GM19463 (cell line): Measurements from ENCODE around the gene ERBB4.
A peak's percentile ranks its signal among the peaks of the same experiment; 100 is the strongest.
"Not testable (repeated sequence)": the region's sequence is repeated elsewhere in the genome, so short reads cannot be mapped to it uniquely, and the experiment has no call there.

Source experiments
- ATAC-seq: cut with Tn5 transposase; IDR thresholded peaks from one replicate; pipeline ENCODE4 v1.9.1; 2021; ENCODE audit warnings: mild to moderate bottlenecking, moderate library complexity; ENCODE audit not compliant: unreplicated experiment

The ERBB4 gene

GRCh38 chr2:211760103-211760502 is 778.5 kb downstream of the ERBB4 start:
- no peak for ATAC-seq

GRCh38 chr2:211756266-211756665 is 782.3 kb downstream of the ERBB4 start:
- ATAC-seq = no peak

- ATAC-seq = no peak
Observed at GRCh38 chr2:211755187-211755586, 783.4 kb downstream of the ERBB4 start.

GRCh38 chr2:211751848-211752247 is 786.8 kb downstream of the ERBB4 start:
- no peak for ATAC-seq

- ATAC-seq = no peak
Observed at GRCh38 chr2:211748339-211748738, 790.3 kb downstream of the ERBB4 start.

- ATAC-seq = peak; percentile 98
Observed at GRCh38 chr2:211745295-211746097, 793.1 kb downstream of the ERBB4 start.

GRCh38 chr2:211744379-211744778 is 794.2 kb downstream of the ERBB4 start:
- no peak for ATAC-seq

- no peak for ATAC-seq
Observed at GRCh38 chr2:211741966-211742365, 796.6 kb downstream of the ERBB4 start.

- ATAC-seq = no peak
Observed at GRCh38 chr2:211737282-211737681, 801.3 kb downstream of the ERBB4 start.

- no peak for ATAC-seq
Observed at GRCh38 chr2:211730215-211730614, 808.4 kb downstream of the ERBB4 start.

GRCh38 chr2:211729433-211729832 is 809.2 kb downstream of the ERBB4 start:
- no peak for ATAC-seq

GRCh38 chr2:211724933-211725332 is 813.7 kb downstream of the ERBB4 start:
- ATAC-seq = no peak

GRCh38 chr2:211723398-211723797 is 815.2 kb downstream of the ERBB4 start:
- ATAC-seq = no peak

- ATAC-seq = no peak
Observed at GRCh38 chr2:211722928-211723327, 815.7 kb downstream of the ERBB4 start.

GRCh38 chr2:211721874-211722273 is 816.7 kb downstream of the ERBB4 start:
- ATAC-seq = not testable (repeated sequence)

GRCh38 chr2:211709389-211709788 is 829.2 kb downstream of the ERBB4 start:
- ATAC-seq = no peak

GRCh38 chr2:211692689-211693088 is 845.9 kb downstream of the ERBB4 start:
- ATAC-seq = no peak

GRCh38 chr2:211690736-211691135 is 847.9 kb downstream of the ERBB4 start:
- ATAC-seq = no peak

GRCh38 chr2:211688196-211688595 is 850.4 kb downstream of the ERBB4 start:
- ATAC-seq = no peak

- no peak for ATAC-seq
Observed at GRCh38 chr2:211674715-211675114, 863.9 kb downstream of the ERBB4 start.

- no peak for ATAC-seq
Observed at GRCh38 chr2:211673133-211673905, 865.3 kb downstream of the ERBB4 start.

- no peak for ATAC-seq
Observed at GRCh38 chr2:211671977-211672376, 866.6 kb downstream of the ERBB4 start.
